Activated CD4-positive, alpha-beta T cell treated with anti-CD3 and anti-CD28 coated beads for 36 hours (primary cell): ENCODE results near the gene AEBP2. TPM values are rescaled to one million over a fixed set of nuclear protein-coding genes. Genes with fewer than 3 reads are reported as not detected.

Experiments used
- ATAC-seq: fragments of 200-7000 bp; cut with Tn5 transposase; one replicate; pipeline ENCODE4 v1.10.0; 2021; ENCODE audit warnings: mild to moderate bottlenecking, moderate library complexity
- CTCF ChIA-PET: fragments of 350-600 bp; sonication (Branson Sonifier 250); formaldehyde crosslinking; loops from one replicate; lab custom pipeline; 2021; ENCODE audit warnings: antibody characterized with exemption; lab: Charles Lee
- POLR2A ChIA-PET: fragments of 350-600 bp; sonication (Branson Sonifier 250); formaldehyde crosslinking; loops from one replicate; lab custom pipeline; 2021; ENCODE audit warnings: antibody characterized with exemption, inconsistent platforms; lab: Charles Lee
- DNase-seq: peaks from one replicate; pipeline ENCODE4 v3.0.0-alpha.2; 2020
- H3K27ac Mint-ChIP-seq: one replicate; pipeline ENCODE4 v1.8.0; 2021; ENCODE audit warnings: mixed read lengths
- H3K27me3 Mint-ChIP-seq: one replicate; pipeline ENCODE4 v1.8.0; 2021; ENCODE audit warnings: mixed read lengths
- H3K36me3 Mint-ChIP-seq: one replicate; pipeline ENCODE4 v1.8.0; 2021; ENCODE audit warnings: low read depth, mixed read lengths
- H3K4me1 Mint-ChIP-seq: one replicate; pipeline ENCODE4 v1.8.0; 2021; ENCODE audit warnings: mixed read lengths
- H3K4me3 Mint-ChIP-seq: one replicate; pipeline ENCODE4 v1.8.0; 2021; ENCODE audit warnings: mild to moderate bottlenecking, moderate library complexity, mixed read lengths
- H3K9me3 Mint-ChIP-seq: one replicate; pipeline ENCODE4 v1.8.0; 2021; ENCODE audit warnings: low read depth, mixed read lengths
- intact Hi-C, 2 experiments: fragments of 100-400 bp; cut with DNase I in 1 of 2; cut with micrococcal nuclease in 1 of 2; formaldehyde crosslinking; loops; one replicate each; pipeline versions ENCODE4 v1.14.2 to v1.15.1; 2022 to 2024; cut with DNase I, micrococcal nuclease
- total RNA-seq, 2 experiments: library from RNA; stranded (reverse); gene quantifications; one replicate each; pipeline ENCODE4 v1.2.3, GENCODE V29; 2021

AEBP2 gene
- total RNA-seq, 2 experiments from 2014 or later = 44.2 to 52.9 TPM

GRCh38 chr12:19440916-19441315, 1.6 kb downstream of the AEBP2 start:
- ATAC-seq (no peak), DNase-seq (no peak)
- Mint-ChIP-seq H3K27me3 (no peaks in the 10 kb centered on the region), H3K4me3 (peak overlapping the region; percentile 98), H3K27ac (peak overlapping the region; percentile 98), H3K9me3 (no peaks in the 10 kb centered on the region), H3K36me3 (peaks cover 33% of the 10 kb centered on the region), H3K4me1 (peaks cover 38% of the 10 kb centered on the region)
- ChIA-PET POLR2A (no interaction called here), CTCF (interaction anchor here (0.6 kb wide), 1 partner anchor 10 kb away, joined by 3 read pairs; no protein-coding TSS in a partner anchor)
- intact Hi-C loops = loop anchor here (2.0 to 5.0 kb wide), 2 partner anchors 41 to 42 kb away; no protein-coding TSS in a partner anchor

- no peak for ATAC-seq
- intact Hi-C loops = loop anchor here in 1 of 2 experiments (5.0 kb wide), 1 partner anchor 39 kb away; no protein-coding TSS in a partner anchor
- H3K4me3 Mint-ChIP-seq = no peak overlapping the region
- CTCF ChIA-PET = no interaction called here
- peaks cover 40% of the 10 kb centered on the region for H3K36me3 Mint-ChIP-seq
- H3K27ac Mint-ChIP-seq = no peak overlapping the region
- DNase-seq = no peak
- H3K4me1 Mint-ChIP-seq = peaks cover 56% of the 10 kb centered on the region
- H3K9me3 Mint-ChIP-seq = no peaks in the 10 kb centered on the region
- POLR2A ChIA-PET = interaction anchor here (1.0 kb wide), 1 partner anchor 12 kb away, joined by 3 read pairs; no protein-coding TSS in a partner anchor
- no peaks in the 10 kb centered on the region for H3K27me3 Mint-ChIP-seq
Measured at GRCh38 chr12:19443585-19443984, 4.3 kb downstream of the AEBP2 start.

GRCh38 chr12:19444097-19444496, 4.8 kb downstream of the AEBP2 start:
- ChIA-PET POLR2A (interaction anchor here (1.0 kb wide), 1 partner anchor 12 kb away, joined by 3 read pairs; no protein-coding TSS in a partner anchor), CTCF (no interaction called here)
- Mint-ChIP-seq H3K4me1 (peaks cover 57% of the 10 kb centered on the region), H3K36me3 (peaks cover 40% of the 10 kb centered on the region), H3K9me3 (no peaks in the 10 kb centered on the region), H3K27me3 (no peaks in the 10 kb centered on the region), H3K27ac (peak overlapping the region; percentile 66), H3K4me3 (peak overlapping the region; percentile 8)
- intact Hi-C loops = loop anchor here in 1 of 2 experiments (5.0 kb wide), 1 partner anchor 38 kb away; no protein-coding TSS in a partner anchor
- no peak for DNase-seq
- no peak for ATAC-seq

GRCh38 chr12:19447386-19447785, 8.1 kb downstream of the AEBP2 start:
- no peaks in the 10 kb centered on the region for H3K27me3 Mint-ChIP-seq
- ChIA-PET CTCF (no interaction called here), POLR2A (no interaction called here)
- DNase-seq = no peak
- H3K4me3 Mint-ChIP-seq = no peak overlapping the region
- peaks cover 21% of the 10 kb centered on the region for H3K36me3 Mint-ChIP-seq
- no peak for ATAC-seq
- H3K4me1 Mint-ChIP-seq = peaks cover 73% of the 10 kb centered on the region
- H3K27ac Mint-ChIP-seq = no peak overlapping the region
- intact Hi-C loops = no loop called here
- H3K9me3 Mint-ChIP-seq = no peaks in the 10 kb centered on the region

- peaks cover 74% of the 10 kb centered on the region for H3K4me1 Mint-ChIP-seq
- H3K36me3 Mint-ChIP-seq = peaks cover 17% of the 10 kb centered on the region
- no peak overlapping the region for H3K4me3 Mint-ChIP-seq
- no peaks in the 10 kb centered on the region for H3K9me3 Mint-ChIP-seq
- ChIA-PET CTCF (no interaction called here), POLR2A (no interaction called here)
- DNase-seq (no peak), ATAC-seq (no peak)
- intact Hi-C loops = no loop called here
- H3K27me3 Mint-ChIP-seq = no peaks in the 10 kb centered on the region
- H3K27ac Mint-ChIP-seq = no peak overlapping the region
Measured at GRCh38 chr12:19449814-19450213, 10.5 kb downstream of the AEBP2 start.

GRCh38 chr12:19450362-19450761, 11.1 kb downstream of the AEBP2 start:
- H3K4me1 Mint-ChIP-seq = peaks cover 75% of the 10 kb centered on the region
- H3K27ac Mint-ChIP-seq = no peak overlapping the region
- H3K9me3 Mint-ChIP-seq = no peaks in the 10 kb centered on the region
- no peak for ATAC-seq
- CTCF ChIA-PET = no interaction called here
- intact Hi-C loops = no loop called here
- POLR2A ChIA-PET = no interaction called here
- peaks cover 15% of the 10 kb centered on the region for H3K36me3 Mint-ChIP-seq
- no peaks in the 10 kb centered on the region for H3K27me3 Mint-ChIP-seq
- peak; percentile 31 for DNase-seq
- no peak overlapping the region for H3K4me3 Mint-ChIP-seq

GRCh38 chr12:19451196-19451595, 11.9 kb downstream of the AEBP2 start:
- intact Hi-C loops = no loop called here
- peaks cover 74% of the 10 kb centered on the region for H3K4me1 Mint-ChIP-seq
- DNase-seq = no peak
- no peak for ATAC-seq
- H3K36me3 Mint-ChIP-seq = peaks cover 18% of the 10 kb centered on the region
- no peaks in the 10 kb centered on the region for H3K27me3 Mint-ChIP-seq
- H3K4me3 Mint-ChIP-seq = no peak overlapping the region
- no peaks in the 10 kb centered on the region for H3K9me3 Mint-ChIP-seq
- ChIA-PET CTCF (interaction anchor here (0.6 kb wide), 1 partner anchor 11 kb away, joined by 3 read pairs; no protein-coding TSS in a partner anchor), POLR2A (no interaction called here)
- no peak overlapping the region for H3K27ac Mint-ChIP-seq

- intact Hi-C loops = no loop called here
- no peak for DNase-seq
- Mint-ChIP-seq H3K27ac (no peak overlapping the region), H3K27me3 (no peaks in the 10 kb centered on the region), H3K4me3 (no peak overlapping the region), H3K36me3 (peaks cover 29% of the 10 kb centered on the region), H3K4me1 (peaks cover 76% of the 10 kb centered on the region), H3K9me3 (no peaks in the 10 kb centered on the region)
- POLR2A ChIA-PET = no interaction called here
- ATAC-seq = no peak
- CTCF ChIA-PET = interaction anchor here (0.7 kb wide), 1 partner anchor 595 kb away, joined by 4 read pairs; no protein-coding TSS in a partner anchor
Measured at GRCh38 chr12:19453961-19454360, 14.7 kb downstream of the AEBP2 start.

GRCh38 chr12:19454837-19455236, 15.5 kb downstream of the AEBP2 start:
- ChIA-PET POLR2A (interaction anchor here (0.7 to 0.8 kb wide), 2 partner anchors 23 to 48 kb away, joined by 4 read pairs; no protein-coding TSS in a partner anchor), CTCF (interaction anchor here (0.7 kb wide), 1 partner anchor 596 kb away, joined by 4 read pairs; no protein-coding TSS in a partner anchor)
- H3K4me3 Mint-ChIP-seq = no peak overlapping the region
- ATAC-seq = no peak
- peaks cover 68% of the 10 kb centered on the region for H3K4me1 Mint-ChIP-seq
- H3K27me3 Mint-ChIP-seq = no peaks in the 10 kb centered on the region
- DNase-seq = no peak
- no peaks in the 10 kb centered on the region for H3K9me3 Mint-ChIP-seq
- H3K36me3 Mint-ChIP-seq = peaks cover 29% of the 10 kb centered on the region
- intact Hi-C loops = no loop called here
- H3K27ac Mint-ChIP-seq = no peak overlapping the region

- no peak for DNase-seq
- ChIA-PET CTCF (interaction anchor here (0.9 kb wide), 1 partner anchor 8 kb away, joined by 4 read pairs; no protein-coding TSS in a partner anchor), POLR2A (no interaction called here)
- H3K4me1 Mint-ChIP-seq = peaks cover 62% of the 10 kb centered on the region
- intact Hi-C loops = no loop called here
- no peak overlapping the region for H3K27ac Mint-ChIP-seq
- ATAC-seq = no peak
- peaks cover 27% of the 10 kb centered on the region for H3K36me3 Mint-ChIP-seq
- H3K4me3 Mint-ChIP-seq = no peak overlapping the region
- no peaks in the 10 kb centered on the region for H3K9me3 Mint-ChIP-seq
- H3K27me3 Mint-ChIP-seq = no peaks in the 10 kb centered on the region
Measured at GRCh38 chr12:19456176-19456575, 16.9 kb downstream of the AEBP2 start.

- ATAC-seq (no peak), DNase-seq (no peak)
- no peaks in the 10 kb centered on the region for H3K9me3 Mint-ChIP-seq
- H3K27me3 Mint-ChIP-seq = no peaks in the 10 kb centered on the region
- H3K4me1 Mint-ChIP-seq = peaks cover 61% of the 10 kb centered on the region
- intact Hi-C loops = no loop called here
- CTCF ChIA-PET = interaction anchor here (1.2 kb wide), 1 partner anchor 12 kb away, joined by 3 read pairs; no protein-coding TSS in a partner anchor
- POLR2A ChIA-PET = no interaction called here
- H3K27ac Mint-ChIP-seq = peak overlapping the region; percentile 14
- no peak overlapping the region for H3K4me3 Mint-ChIP-seq
- peaks cover 33% of the 10 kb centered on the region for H3K36me3 Mint-ChIP-seq
Measured at GRCh38 chr12:19457561-19457960, 18.3 kb downstream of the AEBP2 start.

GRCh38 chr12:19458733-19459132, 19.4 kb downstream of the AEBP2 start:
- H3K9me3 Mint-ChIP-seq = no peaks in the 10 kb centered on the region
- DNase-seq (no peak), ATAC-seq (no peak)
- no peak overlapping the region for H3K4me3 Mint-ChIP-seq
- intact Hi-C loops = no loop called here
- no peaks in the 10 kb centered on the region for H3K27me3 Mint-ChIP-seq
- H3K27ac Mint-ChIP-seq = no peak overlapping the region
- ChIA-PET POLR2A (interaction anchor here (0.7 kb wide), 1 partner anchor 249 kb away, joined by 4 read pairs; no protein-coding TSS in a partner anchor), CTCF (no interaction called here)
- H3K4me1 Mint-ChIP-seq = peaks cover 58% of the 10 kb centered on the region
- H3K36me3 Mint-ChIP-seq = peaks cover 40% of the 10 kb centered on the region
